K562 (cell line): ENCODE measurements around the gene TLX2. TPM values are rescaled to one million over a fixed set of nuclear protein-coding genes. Genes with fewer than 3 reads are reported as not detected.
A peak's percentile ranks its signal among the peaks of the same experiment; 100 is the strongest.

Experiments used
- CBFA2T3 ChIP-seq: fragments of 450-650 bp; IDR thresholded peaks from 2 replicates; pipeline ENCODE4 v1.6.1; 2017
- KAT8 ChIP-seq: fragments of 450-650 bp; IDR thresholded peaks from 2 replicates; pipeline ENCODE4 v1.6.1; 2016; ENCODE audit warnings: low read depth, mild to moderate bottlenecking
- MAX ChIP-seq: sonication (generic); formaldehyde crosslinking; IDR thresholded peaks from 2 replicates; pipeline ENCODE4 v1.9.0; 2022; ENCODE audit warnings: mild to moderate bottlenecking, missing genetic modification reagents
- NFE2 ChIP-seq: IDR thresholded peaks from 2 replicates; pipeline ENCODE4 v1.6.1; 2014; ENCODE audit warnings: antibody characterized with exemption, low read depth
- POLR2G ChIP-seq: fragments of 200-400 bp; formaldehyde crosslinking; IDR thresholded peaks from 2 replicates; pipeline ENCODE4 v1.6.1; 2017; ENCODE audit warnings: low read depth, mild to moderate bottlenecking, antibody characterized with exemption, low read length, moderate library complexity
- PRMT5 ChIP-seq: sonication (generic); formaldehyde crosslinking; IDR thresholded peaks from 2 replicates; pipeline ENCODE4 v1.5.0; 2020; ENCODE audit warnings: missing genetic modification reagents
- RBM14 ChIP-seq: fragments of 200-400 bp; formaldehyde crosslinking; IDR thresholded peaks from 2 replicates; pipeline ENCODE4 v1.6.1; 2018; ENCODE audit warnings: low read depth, mild to moderate bottlenecking, low read length, moderate library complexity, borderline replicate concordance; ENCODE audit not compliant: insufficient read depth
- TEAD4 ChIP-seq, 2 experiments: sonication (generic) in 1 of 2; formaldehyde crosslinking in 1 of 2; IDR thresholded peaks; 2 replicates each; pipeline versions ENCODE4 v1.6.1 to v1.8.0; 2012 to 2022; ENCODE audit warnings: borderline replicate concordance in 1 of 2, inconsistent platforms in 1 of 2, low read length in 1 of 2, mild to moderate bottlenecking in 1 of 2, missing genetic modification reagents in 1 of 2
- TRIM25 ChIP-seq: fragments of 450-650 bp; IDR thresholded peaks from 2 replicates; pipeline ENCODE4 v1.7.0; 2016; ENCODE audit warnings: borderline replicate concordance
- ZBTB17 ChIP-seq: fragments of 450-650 bp; formaldehyde crosslinking; IDR thresholded peaks from 2 replicates; pipeline ENCODE4 v1.4.0; 2020; ENCODE audit warnings: mild to moderate bottlenecking
- ZFP91 ChIP-seq: sonication (generic); formaldehyde crosslinking; IDR thresholded peaks from 2 replicates; pipeline ENCODE4 v1.8.0; 2022; ENCODE audit warnings: mild to moderate bottlenecking, missing genetic modification reagents
- ZNF639 ChIP-seq, 2 experiments: fragments of 200-800 bp in 1 of 2; sonication (Bioruptor generic) in 1 of 2; sonication (generic) in 1 of 2; formaldehyde crosslinking in 1 of 2; IDR thresholded peaks in 1 of 2; conservative IDR thresholded peaks in 1 of 2; 2 replicates each; pipeline versions ENCODE4 v1.5.0 to v1.6.1; 2016 to 2020; ENCODE audit warnings: missing compliant biosample characterization in 1 of 2, missing genetic modification characterization in 1 of 2, missing genetic modification reagents in 1 of 2
- polyA plus RNA-seq, 8 experiments: library from polyadenylated mRNA; depleted of rRNA in 4 of 8; stranded (reverse) in 5 of 8; unstranded in 3 of 8; fragments of >200 nt; fragmentation: Nextera tagmentation in 2 of 8; fragmentation: Illumina TruSeq in 1 of 8; extraction: Ambion mirVana in 2 of 8; extraction: Trizol in 1 of 8; gene quantifications; 2 replicates each; pipeline versions ENCODE4 v1.2.1 to v1.2.3, GENCODE V29; 2011 to 2014; ENCODE audit warnings: inconsistent platforms in 1 of 8, missing spikeins in 1 of 8
- total RNA-seq, 7 experiments: library from RNA; depleted of rRNA in 6 of 7; stranded (reverse); fragments of >200 nt in 6 of 7; fragmentation: Illumina TruSeq in 2 of 7; extraction: Trizol in 2 of 7; gene quantifications; 2 replicates each; pipeline versions ENCODE4 v1.2.1 to v1.2.3, GENCODE V29; 2011 to 2021; ENCODE audit warnings: low replicate concordance in 1 of 7
- TF ChIP-seq, protein P1 (sequence below): sonication (generic); formaldehyde crosslinking; IDR thresholded peaks from 2 replicates; pipeline ENCODE4 v1.8.1; 2023; ENCODE audit warnings: missing genetic modification reagents, mild to moderate bottlenecking, borderline replicate concordance

Gene TLX2
- total and polyA plus RNA-seq, 9 of the 15 experiments (the other 6 are each of a cell fraction or from before 2014, with no cell fraction given): not detected

GRCh38 chr2:74502720-74503505 is 11.3 kb upstream of the TLX2 start (continued):
- TF ChIP-seq, protein P1, sequence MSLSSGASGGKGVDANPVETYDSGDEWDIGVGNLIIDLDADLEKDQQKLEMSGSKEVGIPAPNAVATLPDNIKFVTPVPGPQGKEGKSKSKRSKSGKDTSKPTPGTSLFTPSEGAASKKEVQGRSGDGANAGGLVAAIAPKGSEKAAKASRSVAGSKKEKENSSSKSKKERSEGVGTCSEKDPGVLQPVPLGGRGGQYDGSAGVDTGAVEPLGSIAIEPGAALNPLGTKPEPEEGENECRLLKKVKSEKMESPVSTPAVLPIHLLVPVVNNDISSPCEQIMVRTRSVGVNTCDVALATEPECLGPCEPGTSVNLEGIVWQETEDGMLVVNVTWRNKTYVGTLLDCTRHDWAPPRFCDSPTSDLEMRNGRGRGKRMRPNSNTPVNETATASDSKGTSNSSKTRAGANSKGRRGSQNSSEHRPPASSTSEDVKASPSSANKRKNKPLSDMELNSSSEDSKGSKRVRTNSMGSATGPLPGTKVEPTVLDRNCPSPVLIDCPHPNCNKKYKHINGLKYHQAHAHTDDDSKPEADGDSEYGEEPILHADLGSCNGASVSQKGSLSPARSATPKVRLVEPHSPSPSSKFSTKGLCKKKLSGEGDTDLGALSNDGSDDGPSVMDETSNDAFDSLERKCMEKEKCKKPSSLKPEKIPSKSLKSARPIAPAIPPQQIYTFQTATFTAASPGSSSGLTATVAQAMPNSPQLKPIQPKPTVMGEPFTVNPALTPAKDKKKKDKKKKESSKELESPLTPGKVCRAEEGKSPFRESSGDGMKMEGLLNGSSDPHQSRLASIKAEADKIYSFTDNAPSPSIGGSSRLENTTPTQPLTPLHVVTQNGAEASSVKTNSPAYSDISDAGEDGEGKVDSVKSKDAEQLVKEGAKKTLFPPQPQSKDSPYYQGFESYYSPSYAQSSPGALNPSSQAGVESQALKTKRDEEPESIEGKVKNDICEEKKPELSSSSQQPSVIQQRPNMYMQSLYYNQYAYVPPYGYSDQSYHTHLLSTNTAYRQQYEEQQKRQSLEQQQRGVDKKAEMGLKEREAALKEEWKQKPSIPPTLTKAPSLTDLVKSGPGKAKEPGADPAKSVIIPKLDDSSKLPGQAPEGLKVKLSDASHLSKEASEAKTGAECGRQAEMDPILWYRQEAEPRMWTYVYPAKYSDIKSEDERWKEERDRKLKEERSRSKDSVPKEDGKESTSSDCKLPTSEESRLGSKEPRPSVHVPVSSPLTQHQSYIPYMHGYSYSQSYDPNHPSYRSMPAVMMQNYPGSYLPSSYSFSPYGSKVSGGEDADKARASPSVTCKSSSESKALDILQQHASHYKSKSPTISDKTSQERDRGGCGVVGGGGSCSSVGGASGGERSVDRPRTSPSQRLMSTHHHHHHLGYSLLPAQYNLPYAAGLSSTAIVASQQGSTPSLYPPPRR (CRISPR knock-in tag): peak; percentile 36; the same call in 1 of the 2 replicates
- TF ChIP-seq RBM14: 0 out of 2 replicates have a peak, but pooled peaks have one; percentile 31
- TF ChIP-seq POLR2G: peak; percentile 97
- peak; percentile 56 for TF ChIP-seq CBFA2T3
- TF ChIP-seq ZBTB17 (CRISPR knock-in tag): 0 out of 2 replicates have a peak, but pooled peaks have one; percentile 10
- no peak for TF ChIP-seq MAX
- no peak for TF ChIP-seq TEAD4 (IDR thresholded peaks at IDR 0.05; ENCODE audit: low read length)
- TF ChIP-seq TEAD4 (CRISPR knock-in tag; IDR thresholded peaks at IDR 0.05; ENCODE audit: borderline replicate concordance): no peak
- TF ChIP-seq PRMT5 (CRISPR knock-in tag): no peak
- peak; percentile 15; the same call in 1 of the 2 replicates for TF ChIP-seq NFE2
- no peak for TF ChIP-seq TRIM25
- no peak for TF ChIP-seq KAT8
- TF ChIP-seq ZNF639 (CRISPR knock-in tag; conservative IDR thresholded peaks at IDR 0.05 in 1 of 2, IDR thresholded peaks at IDR 0.05 in 1 of 2): 0 out of 4 replicates have a peak, but pooled peaks of 1 of the 2 experiments have one; percentile 20
- no peak for TF ChIP-seq ZFP91
